ENCODE results near the gene GNG7.
"Not testable (repeated sequence)": the region's sequence is repeated elsewhere in the genome, so short reads cannot be mapped to it uniquely, and the experiment has no call there.

The GNG7 gene

GRCh38 chr19:2533686-2534422 is 168.6 kb downstream of the GNG7 start:
- TF ChIP-seq CTCF (IDR thresholded peaks at IDR 0.05; ENCODE audit: low read depth, low read length, missing control alignments) = no peak
- no peak overlapping the region for H3K4me3 ChIP-seq (ENCODE audit: low read depth, low read length)
- DNase-seq (ENCODE audit: low read depth) = no peak

- no peak for DNase-seq (ENCODE audit: low read depth)
These were observed 169.4 kb downstream of the GNG7 start for GRCh38 chr19:2533072-2533425.

GRCh38 chr19:2532252-2533071 is 170.0 kb downstream of the GNG7 start:
- DNase-seq (ENCODE audit: low read depth) = no peak
- H3K4me3 ChIP-seq (ENCODE audit: low read depth, low read length) = no peak overlapping the region

More at GRCh38 chr19:2533072-2533425, 169.4 kb downstream of the GNG7 start:
- no peak for TF ChIP-seq CTCF (IDR thresholded peaks at IDR 0.05; ENCODE audit: low read depth, low read length, missing control alignments)
- H3K4me3 ChIP-seq (ENCODE audit: low read depth, low read length) = no peak overlapping the region

GRCh38 chr19:2529942-2530341 is 172.6 kb downstream of the GNG7 start:
- DNase-seq (ENCODE audit: low read depth); H3K4me3 ChIP-seq (ENCODE audit: low read depth, low read length): not testable (repeated sequence)

More at GRCh38 chr19:2532252-2533071, 170.0 kb downstream of the GNG7 start:
- TF ChIP-seq CTCF (IDR thresholded peaks at IDR 0.05; ENCODE audit: low read depth, low read length, missing control alignments) = no peak

GRCh38 chr19:2529473-2529918 is 173.0 kb downstream of the GNG7 start:
- no peak overlapping the region for H3K4me3 ChIP-seq (ENCODE audit: low read depth, low read length)
- DNase-seq (ENCODE audit: low read depth) = no peak
- no peak for TF ChIP-seq CTCF (IDR thresholded peaks at IDR 0.05; ENCODE audit: low read depth, low read length, missing control alignments)

GRCh38 chr19:2528675-2529101 is 173.8 kb downstream of the GNG7 start:
- no peak for DNase-seq (ENCODE audit: low read depth)

More at GRCh38 chr19:2528675-2529101, 173.8 kb downstream of the GNG7 start:
- TF ChIP-seq CTCF (IDR thresholded peaks at IDR 0.05; ENCODE audit: low read depth, low read length, missing control alignments) = no peak
- H3K4me3 ChIP-seq (ENCODE audit: low read depth, low read length) = no peak overlapping the region
